Breast epithelium (tissue), 4 donors: ENCODE data around the gene TMEM254. TPM values are rescaled to one million over a fixed set of nuclear protein-coding genes. Genes with fewer than 3 reads are reported as not detected.

Experiments used
- DNase-seq, 2 donors: peaks; one replicate each; pipeline ENCODE4 v3.0.0-alpha.2; 2019; ENCODE audit warnings: low spot score in 2 of 2
- H3K27ac ChIP-seq, 2 donors: fragments of 200-600 bp; sonication (generic) in 1 of 2; one replicate each; pipeline ENCODE4 v1.5.1; 2016 to 2019; ENCODE audit warnings: mild to moderate bottlenecking in 1 of 2
- H3K27me3 ChIP-seq, 2 donors: fragments of 200-600 bp; sonication (generic) in 1 of 2; one replicate each; pipeline versions ENCODE4 v1.5.1 to v1.6.0; 2017 to 2019; ENCODE audit warnings: control low read depth in 1 of 2, mild to moderate bottlenecking in 1 of 2
- H3K36me3 ChIP-seq: fragments of 200-600 bp; one replicate; pipeline ENCODE4 v1.5.1; 2019
- H3K4me1 ChIP-seq, 2 donors: fragments of 200-600 bp; sonication (generic); one replicate each; pipeline ENCODE4 v1.5.1; 2016 to 2019; ENCODE audit warnings: control low read depth in 1 of 2
- H3K4me3 ChIP-seq, 3 donors: fragments of 200-600 bp; sonication (generic); 1 replicate in 2 of 3; 2 replicates in 1 of 3; pipeline ENCODE4 v1.5.1; 2016 to 2019; ENCODE audit warnings: mild to moderate bottlenecking in 3 of 3, moderate library complexity in 2 of 3
- H3K9me3 ChIP-seq, 2 donors: fragments of 200-600 bp; sonication (generic) in 1 of 2; one replicate each; pipeline ENCODE4 v1.5.1; 2016 to 2019; ENCODE audit warnings: control low read depth in 1 of 2
- POLR2A ChIP-seq: fragments of 450-650 bp; IDR thresholded peaks from one replicate; pipeline ENCODE4 v1.6.1; 2016; ENCODE audit warnings: antibody characterized with exemption, mild to moderate bottlenecking, moderate library complexity
- POLR2AphosphoS5 ChIP-seq, 3 donors: sonication (generic); formaldehyde crosslinking; IDR thresholded peaks; one replicate each; pipeline ENCODE4 v1.6.1; 2017; ENCODE audit warnings: antibody characterized with exemption in 3 of 3
- intact Hi-C: fragments of 100-400 bp; cut with DNase I; formaldehyde crosslinking; loops from one replicate; pipeline ENCODE4 v1.15.1; 2023; ENCODE audit warnings: low total_unique reads
- total RNA-seq, 3 donors: library from RNA; depleted of rRNA; stranded (reverse); fragments of >200 nt; gene quantifications; one replicate each; pipeline ENCODE4 v1.1.0, GENCODE V29; 2016
- TF ChIP-seq, protein P1 (sequence below), 3 donors: fragments of 450-650 bp; IDR thresholded peaks; one replicate each; pipeline ENCODE4 v1.5.1; 2016 to 2017; ENCODE audit warnings: antibody characterized with exemption in 3 of 3, mild to moderate bottlenecking in 3 of 3, moderate library complexity in 3 of 3

Gene TMEM254
- total RNA-seq, 3 donors from 2014 or later, result 13.3 to 29.7 (median 18.7) TPM

DNA sequence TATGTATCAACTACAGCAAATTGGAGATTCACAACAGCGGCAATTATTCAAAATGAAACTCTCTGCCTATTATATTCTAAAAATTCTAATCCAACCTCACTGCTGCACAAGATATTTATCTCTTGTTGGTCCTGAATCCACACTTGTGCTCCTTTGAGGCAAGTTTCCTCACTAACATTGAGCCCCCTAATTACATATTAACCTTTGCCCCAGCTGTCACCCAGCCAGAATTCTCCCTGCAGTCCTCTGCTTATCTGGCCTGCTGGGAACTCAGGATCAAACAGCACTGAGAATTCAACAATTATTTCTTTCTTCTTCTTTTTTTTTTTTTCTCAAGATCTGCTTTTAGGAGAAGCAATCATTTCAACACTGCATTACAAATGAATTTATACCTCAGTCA is 32.5 kb downstream of the TMEM254 start:
- H3K36me3 ChIP-seq, result no peaks in the 10 kb centered on the region
- peak overlapping the region in 1 of 2 donors; percentile 20 for H3K27ac ChIP-seq
- intact Hi-C loops, result no loop called here
- H3K27me3 ChIP-seq, result no peaks in the 10 kb centered on the region
- no peak for DNase-seq
- H3K4me1 ChIP-seq, result no peaks in the 10 kb centered on the region
- no peak for TF ChIP-seq POLR2A
- peaks cover 0 to 18% of the 10 kb centered on the region in 2 donors for H3K9me3 ChIP-seq
- H3K4me3 ChIP-seq, result no peak overlapping the region

DNA sequence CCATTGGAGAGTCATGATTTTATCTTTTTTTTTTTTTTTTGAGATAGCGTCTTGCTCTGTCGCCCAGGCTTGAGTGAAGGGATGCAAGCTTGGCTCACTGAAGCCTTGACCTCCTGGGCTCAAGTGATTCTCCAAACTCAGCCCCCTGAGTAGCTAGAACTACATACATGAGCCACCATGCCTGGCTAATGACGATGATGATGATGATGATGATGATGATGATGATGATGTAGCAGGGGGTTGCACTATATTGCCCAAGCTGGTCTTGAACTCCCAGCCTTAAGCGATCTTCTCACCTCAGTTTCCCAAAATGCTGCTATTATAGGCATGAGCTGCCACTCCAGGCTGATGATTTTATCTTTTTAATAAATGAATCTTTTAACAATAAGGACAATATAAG is 40.2 kb downstream of the TMEM254 start:
- Histone ChIP-seq H3K4me1 (no peaks in the 10 kb centered on the region), H3K9me3 (no peaks in the 10 kb centered on the region), H3K4me3 (no peak overlapping the region), H3K27me3 (no peaks in the 10 kb centered on the region), H3K27ac (no peak overlapping the region), H3K36me3 (no peaks in the 10 kb centered on the region)
- TF ChIP-seq POLR2A, result no peak
- TF ChIP-seq, protein P1, sequence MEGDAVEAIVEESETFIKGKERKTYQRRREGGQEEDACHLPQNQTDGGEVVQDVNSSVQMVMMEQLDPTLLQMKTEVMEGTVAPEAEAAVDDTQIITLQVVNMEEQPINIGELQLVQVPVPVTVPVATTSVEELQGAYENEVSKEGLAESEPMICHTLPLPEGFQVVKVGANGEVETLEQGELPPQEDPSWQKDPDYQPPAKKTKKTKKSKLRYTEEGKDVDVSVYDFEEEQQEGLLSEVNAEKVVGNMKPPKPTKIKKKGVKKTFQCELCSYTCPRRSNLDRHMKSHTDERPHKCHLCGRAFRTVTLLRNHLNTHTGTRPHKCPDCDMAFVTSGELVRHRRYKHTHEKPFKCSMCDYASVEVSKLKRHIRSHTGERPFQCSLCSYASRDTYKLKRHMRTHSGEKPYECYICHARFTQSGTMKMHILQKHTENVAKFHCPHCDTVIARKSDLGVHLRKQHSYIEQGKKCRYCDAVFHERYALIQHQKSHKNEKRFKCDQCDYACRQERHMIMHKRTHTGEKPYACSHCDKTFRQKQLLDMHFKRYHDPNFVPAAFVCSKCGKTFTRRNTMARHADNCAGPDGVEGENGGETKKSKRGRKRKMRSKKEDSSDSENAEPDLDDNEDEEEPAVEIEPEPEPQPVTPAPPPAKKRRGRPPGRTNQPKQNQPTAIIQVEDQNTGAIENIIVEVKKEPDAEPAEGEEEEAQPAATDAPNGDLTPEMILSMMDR (IDR thresholded peaks at IDR 0.05), result no peak
- TF ChIP-seq POLR2AphosphoS5 (IDR thresholded peaks at IDR 0.05), result no peak
- DNase-seq, result no peak
- intact Hi-C loops, result no loop called here

DNA sequence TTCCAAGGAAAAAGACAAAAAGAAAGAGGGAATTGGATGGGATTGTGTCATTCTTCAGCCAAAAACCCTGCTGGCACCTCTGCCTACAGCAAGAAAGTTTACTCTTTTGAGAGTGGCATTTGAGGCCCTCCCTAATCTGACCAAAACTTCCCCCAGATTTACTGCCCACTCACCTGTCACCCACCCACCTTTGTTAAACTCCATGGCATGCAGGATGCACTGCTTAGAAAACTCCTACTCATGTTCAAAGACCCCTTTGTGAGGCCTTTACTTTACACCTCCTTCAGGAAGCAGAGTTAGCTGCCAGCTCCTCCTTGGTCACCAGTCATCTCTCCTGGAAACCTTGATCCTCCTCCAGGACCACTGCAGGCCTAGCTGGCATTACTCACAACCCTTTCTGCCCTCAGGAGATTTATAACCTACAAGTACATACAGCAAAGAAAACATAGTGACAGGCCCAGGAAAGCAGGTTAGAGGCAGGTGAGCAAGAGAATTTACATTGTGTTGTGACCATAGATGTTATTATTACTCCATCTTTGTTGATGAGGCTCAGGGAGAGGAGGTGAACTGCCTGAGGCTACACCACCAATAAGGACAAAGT is 43.7 kb downstream of the TMEM254 start:
- Histone ChIP-seq H3K27ac (no peak overlapping the region), H3K9me3 (no peaks in the 10 kb centered on the region), H3K36me3 (no peaks in the 10 kb centered on the region), H3K4me3 (no peak overlapping the region), H3K27me3 (no peaks in the 10 kb centered on the region), H3K4me1 (no peaks in the 10 kb centered on the region)
- intact Hi-C loops, result no loop called here
- no peak for DNase-seq
- TF ChIP-seq POLR2AphosphoS5 (IDR thresholded peaks at IDR 0.05), result no peak
- TF ChIP-seq, protein P1 (IDR thresholded peaks at IDR 0.05), result no peak
- TF ChIP-seq POLR2A, result no peak

DNA sequence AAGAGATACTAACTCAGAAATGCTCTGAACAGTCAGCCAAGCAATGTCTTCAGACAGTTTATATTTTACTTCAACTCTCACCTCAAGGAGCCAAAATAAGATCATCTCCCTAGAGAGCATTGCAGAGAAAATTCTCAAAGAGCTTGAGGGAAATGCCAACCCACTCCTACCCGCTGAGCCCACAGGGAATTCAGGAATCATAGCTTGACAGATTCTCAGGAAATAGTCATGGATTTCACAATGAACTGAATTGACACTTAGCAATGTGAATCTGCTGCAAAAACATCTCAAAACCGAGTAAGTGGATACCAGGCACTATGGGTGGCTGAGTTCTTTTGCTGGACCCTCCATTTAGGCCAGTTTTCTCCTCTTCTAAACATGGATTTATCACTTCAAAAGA is 44.3 kb downstream of the TMEM254 start:
- intact Hi-C loops, result no loop called here

DNA sequence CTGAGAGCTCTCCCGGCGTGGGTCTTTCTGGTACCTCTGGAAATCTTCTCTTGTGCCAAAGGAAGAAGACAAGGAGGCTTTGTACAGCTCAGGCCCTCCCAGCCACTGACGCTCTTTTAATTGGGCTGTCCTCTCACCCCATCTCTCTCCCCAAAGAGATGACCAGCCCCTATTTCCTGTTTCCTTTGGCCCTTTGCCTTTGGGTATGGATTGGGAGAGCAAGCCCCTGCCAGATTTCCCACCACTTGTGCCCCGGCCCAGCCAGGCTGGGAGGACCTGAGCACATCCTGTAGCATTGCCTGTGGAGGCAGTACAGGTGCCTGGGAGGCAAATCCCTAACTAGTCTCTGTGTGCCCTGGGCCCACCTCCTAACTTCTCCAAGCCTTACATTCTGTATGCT is 48.4 kb downstream of the TMEM254 start:
- Histone ChIP-seq H3K27me3 (no peaks in the 10 kb centered on the region), H3K4me1 (no peaks in the 10 kb centered on the region), H3K36me3 (no peaks in the 10 kb centered on the region), H3K27ac (no peak overlapping the region), H3K9me3 (no peaks in the 10 kb centered on the region), H3K4me3 (no peak overlapping the region)
- no peak for DNase-seq
- intact Hi-C loops, result no loop called here
- TF ChIP-seq POLR2A (no peak), POLR2AphosphoS5 (IDR thresholded peaks at IDR 0.05) (no peak)
- TF ChIP-seq, protein P1 (IDR thresholded peaks at IDR 0.05), result no peak

More for the DNA sequence above, 44.3 kb downstream of the TMEM254 start:
- no peak overlapping the region for H3K27ac ChIP-seq
- H3K27me3 ChIP-seq, result no peaks in the 10 kb centered on the region
- H3K4me3 ChIP-seq, result no peak overlapping the region
- TF ChIP-seq POLR2A, result no peak
- TF ChIP-seq, protein P1 (IDR thresholded peaks at IDR 0.05), result no peak
- TF ChIP-seq POLR2AphosphoS5 (IDR thresholded peaks at IDR 0.05), result no peak
- no peaks in the 10 kb centered on the region for H3K9me3 ChIP-seq
- no peak for DNase-seq
- no peaks in the 10 kb centered on the region for H3K36me3 ChIP-seq
- no peaks in the 10 kb centered on the region for H3K4me1 ChIP-seq
